Measurements from ENCODE around the gene PABPN1. TPM values are rescaled to one million over a fixed set of nuclear protein-coding genes. Genes with fewer than 3 reads are reported as not detected.

PABPN1 gene
- total RNA-seq, 1 experiment from 2014 or later = 127 TPM

DNA sequence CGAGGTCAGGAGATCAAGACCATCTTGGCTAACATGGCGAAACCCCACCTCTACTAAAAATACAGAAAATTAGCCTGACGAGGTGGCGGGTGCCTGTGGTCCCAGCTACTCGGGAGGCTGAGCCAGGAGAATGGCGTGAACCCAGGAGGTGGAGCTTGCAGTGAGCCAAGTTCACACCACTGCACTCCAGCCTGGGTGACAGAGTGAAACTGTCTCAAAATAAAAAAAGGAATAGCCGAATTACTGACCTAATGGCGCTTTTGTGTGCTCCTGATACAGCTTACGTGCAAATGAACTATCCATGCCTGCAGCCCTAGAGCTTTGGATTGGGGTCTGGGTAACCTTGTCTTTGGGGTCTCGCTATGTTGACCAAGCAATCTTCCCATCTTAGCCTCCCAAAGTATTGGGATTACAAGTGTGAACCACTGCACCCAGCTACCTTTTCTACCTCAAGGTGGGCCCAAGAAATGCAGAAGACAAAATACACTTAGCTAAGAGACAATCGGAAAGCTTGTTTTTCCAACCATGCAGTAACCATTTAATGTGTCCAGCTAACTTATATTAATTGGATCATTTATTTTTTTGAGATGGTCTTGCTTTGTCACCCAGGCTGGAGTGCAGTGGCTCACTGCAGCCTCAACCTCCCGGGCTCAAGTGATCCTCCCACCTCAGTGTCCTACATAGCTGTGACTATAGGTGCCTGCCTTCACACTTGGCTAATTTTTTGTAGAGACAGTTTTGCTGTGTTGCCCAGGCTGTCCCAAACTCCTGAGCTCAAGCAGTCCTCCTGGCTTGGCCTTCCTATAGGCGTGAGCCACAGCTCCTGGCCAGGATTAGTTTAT is 5.5 kb downstream of the PABPN1 start:
- DNase-seq (ENCODE audit: low read depth) = no peak

DNA sequence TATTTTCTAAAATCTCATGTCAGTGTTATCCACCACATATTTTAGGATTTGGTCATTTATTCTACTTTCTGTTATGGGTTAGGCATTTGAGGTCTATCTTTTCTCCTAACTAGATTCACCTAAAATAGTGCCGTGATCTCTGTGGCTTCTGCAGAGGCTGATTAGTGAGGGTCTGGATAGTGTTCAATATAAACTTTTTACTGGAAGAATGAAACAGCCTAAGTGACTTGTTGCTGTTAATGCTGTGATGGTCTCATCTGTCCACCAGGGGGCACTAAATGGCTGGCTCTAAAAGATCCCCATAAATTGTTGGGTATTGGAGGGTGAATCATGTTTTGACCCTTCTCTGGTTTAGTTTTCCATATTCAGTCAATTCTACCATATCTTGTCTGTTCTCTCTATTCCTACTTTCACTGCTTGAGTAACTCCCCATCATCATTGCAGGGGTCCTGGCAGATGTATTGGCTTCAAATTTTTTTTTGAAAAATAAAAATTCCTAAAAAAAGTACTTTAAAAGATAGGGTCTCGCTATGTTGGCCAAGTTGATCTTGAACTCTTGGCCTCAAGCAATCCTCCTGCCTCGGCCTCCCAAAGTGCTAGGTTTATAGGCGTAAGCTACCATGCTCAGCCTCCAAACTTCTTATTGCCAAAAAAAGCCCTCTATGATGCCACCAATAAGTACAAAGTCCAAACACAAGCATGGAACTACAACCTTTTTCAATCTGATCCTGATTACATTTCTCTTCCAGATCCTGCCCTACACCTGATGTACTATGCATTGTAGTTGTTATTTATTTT is 6.9 kb downstream of the PABPN1 start:
- DNase-seq (ENCODE audit: low read depth) = peak; percentile 74

DNA sequence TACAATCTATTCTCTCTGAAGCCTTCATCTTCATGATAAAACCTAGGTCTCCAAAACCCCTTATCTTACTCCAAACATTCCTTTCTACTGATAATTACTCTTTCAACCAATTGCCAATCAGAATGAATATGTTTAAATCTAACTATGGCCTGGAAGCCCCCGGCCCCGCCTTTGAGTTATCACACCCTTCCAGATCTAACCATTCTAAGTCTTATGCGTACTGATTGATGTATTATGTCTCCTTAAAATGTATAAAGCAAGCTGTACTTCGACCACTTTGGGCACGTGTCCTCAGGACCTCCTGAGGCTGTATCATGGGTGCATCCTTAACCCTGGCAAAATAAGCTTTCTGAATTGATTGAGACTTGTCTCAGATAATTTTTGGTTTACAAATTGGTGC is 14.4 kb downstream of the PABPN1 start:
- no peak for DNase-seq (ENCODE audit: low read depth)

GRCh38 chr14:23339506-23340268 is 18.4 kb downstream of the PABPN1 start:
- DNase-seq (ENCODE audit: low read depth) = no peak

DNA sequence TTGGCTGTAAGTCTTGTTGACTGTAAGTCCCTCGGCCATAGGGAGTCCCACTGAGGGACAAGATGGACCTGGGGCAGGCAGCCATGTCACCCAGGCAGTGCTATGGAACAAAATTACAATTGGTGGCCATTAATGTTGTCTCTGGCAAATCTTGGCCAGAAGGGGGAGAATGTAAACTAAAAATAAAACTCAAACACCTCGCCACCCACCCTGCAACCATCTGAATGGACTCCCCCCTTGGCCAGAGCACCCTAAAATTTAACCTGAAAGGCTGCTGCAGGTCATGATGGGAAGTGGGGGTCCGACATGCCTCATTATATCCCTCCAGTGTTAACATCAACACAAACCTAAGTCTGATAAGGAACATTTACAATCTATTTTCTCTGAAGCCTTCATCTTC is 23.2 kb downstream of the PABPN1 start:
- no peak for DNase-seq (ENCODE audit: low read depth)

DNA sequence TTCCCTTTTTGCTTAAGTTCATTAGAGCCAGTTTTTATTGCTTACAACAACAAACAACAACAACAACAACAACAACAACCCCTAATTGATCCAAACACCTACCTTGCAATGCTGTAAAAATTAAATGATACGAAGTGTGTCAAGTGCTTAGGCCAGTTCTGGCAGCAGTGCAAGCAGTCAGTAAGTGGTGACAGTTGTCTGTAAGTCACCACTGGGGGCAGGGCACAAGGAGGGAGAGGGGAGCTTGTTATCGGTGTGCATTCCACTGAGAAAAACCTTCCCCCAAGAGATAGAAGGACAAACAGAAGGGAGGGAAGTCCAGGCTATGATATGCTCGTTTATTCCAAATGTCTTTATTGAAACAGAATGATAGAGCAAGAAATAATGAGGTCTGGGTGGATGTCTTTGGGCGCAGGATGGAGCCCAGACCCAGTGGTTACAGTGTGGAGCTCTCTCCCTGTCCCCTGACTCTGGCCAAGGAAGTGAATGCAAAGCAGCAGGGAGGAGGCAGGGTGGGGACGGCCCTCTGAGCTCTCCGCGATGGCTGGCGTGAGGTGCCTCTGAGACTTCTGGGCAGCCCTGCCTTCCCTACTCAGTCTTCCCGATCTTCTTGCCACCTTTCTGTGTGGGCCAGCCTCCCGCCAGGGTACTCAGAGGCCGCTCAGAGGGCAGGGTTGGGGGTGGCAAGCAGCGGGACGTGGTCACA is 24.9 kb downstream of the PABPN1 start:
- DNase-seq (ENCODE audit: low read depth) = no peak

GRCh38 chr14:23346693-23347405 is 25.6 kb downstream of the PABPN1 start:
- no peak for DNase-seq (ENCODE audit: low read depth)

DNA sequence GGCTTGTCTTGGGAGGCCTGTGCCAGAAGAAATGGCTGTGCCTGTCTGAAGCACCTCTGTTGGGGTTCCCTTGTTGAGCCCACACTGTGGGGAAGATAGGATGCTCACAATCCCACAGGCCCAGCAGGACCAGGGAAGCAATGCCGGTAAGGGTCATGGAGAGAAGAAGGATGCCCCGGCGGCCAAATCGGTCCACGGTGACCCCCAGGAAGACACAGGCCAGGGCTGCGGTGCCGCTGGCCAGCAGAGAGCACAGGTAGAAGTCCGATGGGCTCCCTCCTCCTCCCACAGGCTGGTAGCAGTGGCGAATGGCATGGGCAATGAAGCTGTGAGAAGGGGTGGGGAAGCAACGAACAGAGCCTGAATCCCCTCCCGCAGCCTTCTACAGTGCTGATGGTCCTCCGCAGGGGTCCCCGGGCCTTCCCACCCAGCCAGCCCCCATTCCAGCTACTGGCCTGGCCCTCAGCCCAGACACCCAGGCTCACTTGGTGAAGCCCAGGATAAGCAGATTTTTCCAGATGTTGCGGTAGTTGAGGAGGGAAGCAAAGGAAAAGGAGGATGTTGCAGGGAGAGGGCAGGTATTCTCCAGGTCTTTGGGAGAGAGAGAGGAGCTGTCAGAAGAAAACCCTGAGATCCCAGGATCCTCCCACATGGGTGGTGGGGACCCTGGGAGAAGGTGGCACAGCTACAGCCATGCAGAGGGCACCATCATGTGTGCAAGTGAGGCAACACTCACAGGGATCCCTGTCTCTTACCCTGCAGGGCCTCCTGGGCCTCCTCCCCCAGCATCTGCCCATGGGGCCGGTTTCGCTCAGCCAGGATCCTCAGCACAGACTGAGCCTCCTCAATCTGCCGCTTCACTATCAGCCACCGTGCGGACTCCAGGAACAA is 26.4 kb downstream of the PABPN1 start:
- DNase-seq (ENCODE audit: low read depth) = no peak

- DNase-seq (ENCODE audit: low read depth) = no peak
Measured at GRCh38 chr14:23348297-23348655, 27.0 kb downstream of the PABPN1 start.

DNA sequence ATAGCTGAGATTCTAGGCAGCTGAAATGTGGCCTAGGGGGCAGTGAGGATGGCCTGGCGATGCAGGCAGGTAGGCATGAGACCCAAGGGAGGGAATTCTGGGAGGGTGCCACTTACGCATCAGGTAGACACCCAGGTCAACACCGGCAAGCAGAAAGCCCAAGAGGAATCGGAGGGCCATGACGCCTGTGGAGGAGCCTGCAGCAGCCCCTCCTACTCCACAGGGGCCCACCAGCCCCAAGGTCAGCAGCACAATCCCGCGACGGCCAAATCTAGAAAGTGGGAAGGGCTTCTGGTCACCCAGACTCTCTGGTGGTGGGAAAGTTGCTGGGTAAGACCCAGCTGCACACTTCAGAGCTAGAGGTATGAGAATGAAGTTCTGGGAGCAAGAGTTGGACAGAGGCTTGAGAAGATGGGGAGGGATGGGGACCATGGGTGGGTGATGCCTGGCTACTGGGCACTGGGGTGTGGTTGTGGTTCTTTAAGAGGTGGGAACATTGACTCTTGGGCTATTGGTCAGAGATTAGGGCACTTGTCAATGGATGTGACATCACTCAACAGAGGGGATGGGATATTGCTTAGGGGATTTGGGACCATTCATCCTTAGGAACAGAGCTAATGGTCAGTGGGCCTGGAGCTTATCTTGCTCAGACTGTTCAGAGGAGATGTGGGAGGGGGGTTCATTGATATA is 28.0 kb downstream of the PABPN1 start:
- DNase-seq (ENCODE audit: low read depth) = no peak

- peak; percentile 24 for DNase-seq (ENCODE audit: low read depth)
Measured at GRCh38 chr14:23351681-23352505, 30.6 kb downstream of the PABPN1 start.

- DNase-seq (ENCODE audit: low read depth) = peak; percentile 89
Measured at GRCh38 chr14:23352506-23353432, 31.5 kb downstream of the PABPN1 start, which contains the start of gene SLC22A17. TSS of gene SLC22A17 (minus strand) at chr14:23352887.

- DNase-seq (ENCODE audit: low read depth) = no peak
Measured at GRCh38 chr14:23353433-23353780, 32.1 kb downstream of the PABPN1 start.

DNA sequence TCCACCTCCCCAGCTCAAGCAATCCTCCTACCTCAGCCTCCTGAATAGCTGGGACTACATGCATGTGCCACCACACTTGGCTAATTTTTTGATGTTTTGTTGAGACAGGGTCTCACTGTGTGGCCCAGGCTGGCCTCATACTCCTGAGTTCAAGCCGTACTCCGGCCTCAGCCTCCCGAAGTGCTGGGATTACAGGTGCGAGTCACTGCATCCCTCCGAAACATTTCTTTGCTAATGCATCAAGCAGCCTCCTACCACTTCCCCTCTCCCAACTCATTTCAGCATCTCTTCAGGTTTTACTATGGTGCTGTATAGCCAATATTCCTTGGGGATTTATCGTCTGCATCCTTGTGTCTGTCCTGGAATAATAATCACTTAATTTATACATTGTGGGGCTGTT is 33.7 kb downstream of the PABPN1 start:
- no peak for DNase-seq (ENCODE audit: low read depth)

- no peak for DNase-seq (ENCODE audit: low read depth)
Measured at GRCh38 chr14:23355871-23356435, 34.7 kb downstream of the PABPN1 start.

DNA sequence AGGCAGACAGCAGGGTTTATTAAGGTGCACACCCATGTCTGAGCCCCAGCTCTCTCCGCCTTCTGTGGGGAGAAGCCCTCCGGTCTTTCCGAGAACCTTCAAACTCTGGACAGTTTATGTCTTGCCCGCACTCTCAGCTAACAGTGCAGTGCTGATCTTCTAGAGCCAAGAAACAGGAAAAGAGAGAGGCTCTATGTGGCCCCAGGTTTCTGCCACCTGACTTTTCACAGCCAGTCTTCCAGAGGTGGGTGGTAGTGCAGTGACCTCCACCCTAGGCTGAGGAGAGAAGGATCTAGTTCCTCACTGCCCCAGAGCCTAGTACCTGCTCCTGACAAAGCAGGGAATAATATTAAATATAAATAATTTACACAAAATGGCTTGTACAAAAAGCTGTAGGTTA is 35.4 kb downstream of the PABPN1 start:
- no peak for DNase-seq (ENCODE audit: low read depth)

DNA sequence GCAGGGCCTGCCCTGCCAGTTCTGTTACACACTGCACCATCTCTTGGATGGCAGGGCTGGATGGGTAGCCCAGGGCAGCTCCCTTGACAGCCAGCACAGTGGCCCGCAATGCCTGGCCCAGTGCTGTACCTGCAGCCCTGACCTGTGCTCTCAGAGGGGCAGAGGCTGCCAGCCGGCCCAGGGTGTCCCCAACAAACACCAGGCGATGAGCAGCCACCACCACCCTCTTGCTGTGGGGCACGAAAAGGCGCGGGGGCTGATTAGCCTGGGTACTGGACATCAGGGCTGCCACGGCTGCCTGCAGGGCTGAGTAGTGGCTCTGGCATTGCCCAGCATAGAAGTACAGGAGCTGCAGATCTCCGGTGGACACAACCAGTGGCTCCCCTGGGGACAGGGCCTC is 36.0 kb downstream of the PABPN1 start:
- no peak for DNase-seq (ENCODE audit: low read depth)

Data from Daoy (cell line).